WI38 (cell line): ENCODE results near the gene LPP.

ENCODE experiments used
- H3K4me3 ChIP-seq: 2 replicates; pipeline ENCODE4 v1.5.1; 2011; ENCODE audit warnings: low read depth, mild to moderate bottlenecking, control low read depth, low read length
- CTCF ChIP-seq: IDR thresholded peaks from 2 replicates; pipeline ENCODE4 v1.5.1; 2012; ENCODE audit warnings: low read depth, mild to moderate bottlenecking, control low read depth, low read length

LPP gene

GRCh38 chr3:188510366-188510765 lies 356.4 kb downstream of the LPP start:
- TF ChIP-seq CTCF: no peak
- no peak overlapping the region for H3K4me3 ChIP-seq

GRCh38 chr3:188513662-188514328 lies 359.8 kb downstream of the LPP start:
- H3K4me3 ChIP-seq: no peak overlapping the region
- TF ChIP-seq CTCF: no peak

GRCh38 chr3:188516515-188516914 lies 362.6 kb downstream of the LPP start:
- TF ChIP-seq CTCF: no peak
- H3K4me3 ChIP-seq: no peak overlapping the region

- TF ChIP-seq CTCF: no peak
- H3K4me3 ChIP-seq: no peak overlapping the region
Measured at GRCh38 chr3:188518416-188518815, 364.5 kb downstream of the LPP start.

- TF ChIP-seq CTCF: no peak
Measured at GRCh38 chr3:188518835-188519452, 365.0 kb downstream of the LPP start.

GRCh38 chr3:188520466-188520865 lies 366.5 kb downstream of the LPP start:
- no peak for TF ChIP-seq CTCF
- H3K4me3 ChIP-seq: no peak overlapping the region

More at GRCh38 chr3:188518835-188519452, 365.0 kb downstream of the LPP start:
- H3K4me3 ChIP-seq: no peak overlapping the region

GRCh38 chr3:188522115-188522514 lies 368.2 kb downstream of the LPP start:
- H3K4me3 ChIP-seq: no peak overlapping the region
- no peak for TF ChIP-seq CTCF
